ENCODE data around the gene RAB5A. TPM values are rescaled to one million over a fixed set of nuclear protein-coding genes. Genes with fewer than 3 reads are reported as not detected.

RAB5A gene
- total and polyA plus RNA-seq, 12 donors = 36.8 to 102 (median 52.0) TPM

DNA sequence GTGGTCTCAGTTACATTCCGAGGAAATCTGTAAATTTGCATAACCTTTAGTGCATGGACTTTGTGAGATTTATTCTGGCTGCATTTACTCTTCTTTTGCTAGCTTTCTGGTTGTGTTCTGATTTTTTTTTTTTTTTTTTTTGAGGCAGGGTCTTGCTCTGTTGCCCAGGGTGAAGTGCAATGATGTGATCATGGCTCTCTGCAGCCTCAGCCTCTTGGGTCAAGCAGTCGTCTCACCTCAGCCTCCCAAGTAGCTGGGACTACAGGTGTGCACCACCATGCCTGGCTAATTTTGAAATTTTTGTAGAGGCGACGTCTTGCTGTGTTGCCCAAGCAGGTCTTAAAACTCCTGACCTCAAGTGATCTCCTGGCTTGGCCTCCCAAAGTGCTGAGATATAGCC lies 12.6 kb downstream of the RAB5A start:
- Histone ChIP-seq H3K4me1 (replicated peaks in 1 of 2) (peaks cover 7 to 16% of the 10 kb centered on the region in 2 donors), H3K4me3 (no peak overlapping the region), H3K27me3 (no peaks in the 10 kb centered on the region), H3K27ac (no peak overlapping the region), H3K36me3 (replicated peaks in 1 of 2) (peaks cover 0 to 11% of the 10 kb centered on the region in 2 donors), H3K9me3 (replicated peaks in 1 of 3) (no peaks in the 10 kb centered on the region)
- TF ChIP-seq, protein P1, sequence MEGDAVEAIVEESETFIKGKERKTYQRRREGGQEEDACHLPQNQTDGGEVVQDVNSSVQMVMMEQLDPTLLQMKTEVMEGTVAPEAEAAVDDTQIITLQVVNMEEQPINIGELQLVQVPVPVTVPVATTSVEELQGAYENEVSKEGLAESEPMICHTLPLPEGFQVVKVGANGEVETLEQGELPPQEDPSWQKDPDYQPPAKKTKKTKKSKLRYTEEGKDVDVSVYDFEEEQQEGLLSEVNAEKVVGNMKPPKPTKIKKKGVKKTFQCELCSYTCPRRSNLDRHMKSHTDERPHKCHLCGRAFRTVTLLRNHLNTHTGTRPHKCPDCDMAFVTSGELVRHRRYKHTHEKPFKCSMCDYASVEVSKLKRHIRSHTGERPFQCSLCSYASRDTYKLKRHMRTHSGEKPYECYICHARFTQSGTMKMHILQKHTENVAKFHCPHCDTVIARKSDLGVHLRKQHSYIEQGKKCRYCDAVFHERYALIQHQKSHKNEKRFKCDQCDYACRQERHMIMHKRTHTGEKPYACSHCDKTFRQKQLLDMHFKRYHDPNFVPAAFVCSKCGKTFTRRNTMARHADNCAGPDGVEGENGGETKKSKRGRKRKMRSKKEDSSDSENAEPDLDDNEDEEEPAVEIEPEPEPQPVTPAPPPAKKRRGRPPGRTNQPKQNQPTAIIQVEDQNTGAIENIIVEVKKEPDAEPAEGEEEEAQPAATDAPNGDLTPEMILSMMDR (IDR thresholded peaks at IDR 0.05) = no peak
- TF ChIP-seq POLR2A (IDR thresholded peaks at IDR 0.05) = no peak
- 69 to 97% (median 72%) methylated on average over 3 to 4 of the region's 4 CpGs for WGBS, 4 donors
- intact Hi-C loops (cut with DNase I) = no loop called here
- no peak for DNase-seq

DNA sequence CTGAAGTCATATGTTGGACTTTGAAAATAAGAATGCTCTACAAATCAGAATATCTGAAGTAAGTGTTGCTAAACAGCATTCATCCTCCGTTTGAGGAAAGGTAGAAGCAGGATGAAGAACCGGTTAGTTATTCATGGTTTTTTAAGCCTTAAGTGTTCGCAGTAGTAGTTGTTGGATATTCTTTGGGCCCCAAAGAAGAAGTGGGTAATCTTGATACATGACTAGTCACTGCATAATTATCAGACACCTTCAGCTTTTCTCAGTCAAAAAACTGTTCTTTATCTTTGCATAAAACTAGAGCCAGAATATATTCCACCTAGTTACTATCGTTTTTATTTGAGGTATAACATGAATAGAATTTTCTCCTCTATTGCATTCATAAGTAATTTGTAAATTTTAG lies 13.8 kb downstream of the RAB5A start:
- no peaks in the 10 kb centered on the region for H3K9me3 ChIP-seq (replicated peaks in 1 of 3)
- H3K27me3 ChIP-seq = no peaks in the 10 kb centered on the region
- TF ChIP-seq, protein P1 (IDR thresholded peaks at IDR 0.05) = no peak
- no peak for TF ChIP-seq POLR2A (IDR thresholded peaks at IDR 0.05)
- DNase-seq = no peak
- H3K36me3 ChIP-seq (replicated peaks in 1 of 2) = peaks cover 0 to 4% of the 10 kb centered on the region in 2 donors
- no peak overlapping the region for H3K27ac ChIP-seq
- intact Hi-C loops (cut with DNase I) = no loop called here
- H3K4me3 ChIP-seq = no peak overlapping the region
- WGBS, 4 donors = 80 to 85% (median 83%) methylated on average over 4 of the region's 4 CpGs
- H3K4me1 ChIP-seq (replicated peaks in 1 of 2) = peaks cover 7 to 16% of the 10 kb centered on the region in 2 donors

DNA sequence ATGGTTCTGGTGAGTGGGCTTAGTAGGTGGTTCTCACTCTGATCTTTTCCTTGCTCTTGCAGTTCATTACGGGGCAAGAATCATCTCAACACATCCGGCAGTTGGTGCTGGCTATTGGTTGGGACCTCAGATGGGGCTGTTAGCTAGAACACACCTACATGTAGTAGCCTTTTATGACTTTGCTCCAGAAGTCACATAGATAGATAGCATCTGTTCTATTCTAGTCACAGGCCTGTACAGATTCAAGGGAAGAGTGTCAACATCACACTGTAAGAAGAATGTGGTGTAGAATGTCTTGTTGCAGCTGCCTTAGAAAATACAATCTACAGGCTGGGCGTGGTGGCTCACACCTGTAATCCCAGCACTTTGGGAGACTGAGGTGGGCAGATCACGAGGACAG lies 15.1 kb downstream of the RAB5A start:
- Histone ChIP-seq H3K27me3 (no peaks in the 10 kb centered on the region), H3K4me1 (replicated peaks in 1 of 2) (peaks cover 7 to 16% of the 10 kb centered on the region in 2 donors), H3K27ac (peak overlapping the region in 1 of 5 donors; percentile 6), H3K9me3 (replicated peaks in 1 of 3) (no peaks in the 10 kb centered on the region), H3K4me3 (no peak overlapping the region), H3K36me3 (replicated peaks in 1 of 2) (peaks cover 0 to 4% of the 10 kb centered on the region in 2 donors)
- no peak for TF ChIP-seq POLR2A (IDR thresholded peaks at IDR 0.05)
- TF ChIP-seq, protein P1 (IDR thresholded peaks at IDR 0.05) = no peak
- WGBS, 4 donors = 97 to 100% (median 98%) methylated on average over 4 of the region's 4 CpGs
- no peak for DNase-seq
- intact Hi-C loops (cut with DNase I) = no loop called here

DNA sequence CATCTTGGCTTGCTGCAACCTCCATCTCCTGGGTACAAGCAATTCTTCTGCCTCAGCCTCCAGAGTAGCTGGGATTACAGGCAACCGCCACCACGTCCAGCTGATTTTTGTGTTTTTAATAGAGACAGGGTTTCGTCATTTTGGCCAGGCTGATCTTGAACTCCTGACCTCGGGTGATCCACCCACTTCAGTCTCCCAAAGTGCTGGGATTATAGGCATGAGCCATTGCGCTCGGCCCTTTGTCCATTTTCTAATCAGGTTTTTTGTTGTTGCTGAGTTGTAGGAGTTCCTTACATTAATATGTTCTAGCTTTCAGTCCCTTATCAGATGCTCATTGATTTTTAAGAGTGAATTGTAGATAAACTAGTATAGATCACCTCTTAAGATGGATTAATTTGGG lies 20.3 kb downstream of the RAB5A start:
- WGBS, 4 donors = 84 to 88% (median 86%) methylated on average over 6 of the region's 6 CpGs
- H3K4me1 ChIP-seq (replicated peaks in 1 of 2) = peaks cover 7 to 19% of the 10 kb centered on the region in 2 donors
- TF ChIP-seq, protein P1 (IDR thresholded peaks at IDR 0.05) = no peak

More for the DNA sequence above, 20.3 kb downstream of the RAB5A start:
- Histone ChIP-seq H3K4me3 (no peak overlapping the region), H3K27ac (no peak overlapping the region), H3K9me3 (replicated peaks in 1 of 3) (no peaks in the 10 kb centered on the region), H3K36me3 (replicated peaks in 1 of 2) (no peaks in the 10 kb centered on the region), H3K27me3 (no peaks in the 10 kb centered on the region)
- intact Hi-C loops (cut with DNase I) = no loop called here
- no peak for DNase-seq
